CD8-positive, alpha-beta memory T cell (primary cell): ENCODE results near the gene SRSF11. TPM values are rescaled to one million over a fixed set of nuclear protein-coding genes. Genes with fewer than 3 reads are reported as not detected.
"Not testable (repeated sequence)": the region's sequence is repeated elsewhere in the genome, so short reads cannot be mapped to it uniquely, and the experiment has no call there.

Experiments used
- CTCF ChIA-PET: fragments of 350-600 bp; sonication (Branson Sonifier 250); formaldehyde crosslinking; loops from one replicate; lab custom pipeline; 2021; ENCODE audit warnings: antibody characterized with exemption; lab: Charles Lee
- POLR2A ChIA-PET: fragments of 350-600 bp; sonication (Branson Sonifier 250); formaldehyde crosslinking; loops from one replicate; lab custom pipeline; 2021; ENCODE audit warnings: antibody characterized with exemption; lab: Charles Lee
- DNase-seq, 5 donors: peaks; one replicate each; pipeline versions ENCODE4 v3.0.0 to v3.0.0-alpha.2; 2020 to 2022; ENCODE audit warnings: mixed read lengths in 1 of 5
- H3K27ac ChIP-seq: one replicate; pipeline ENCODE4 v1.7.0; 2013; ENCODE audit warnings: low read depth, mild to moderate bottlenecking, low read length, moderate library complexity
- H3K27me3 ChIP-seq: 2 replicates; pipeline ENCODE4 v1.7.0; 2013; ENCODE audit warnings: low read length, mild to moderate bottlenecking; ENCODE audit not compliant: insufficient read depth, poor library complexity, severe bottlenecking
- H3K36me3 ChIP-seq: 2 replicates; pipeline ENCODE4 v1.7.0; 2013; ENCODE audit warnings: mild to moderate bottlenecking, low read length, moderate library complexity; ENCODE audit not compliant: insufficient read depth
- H3K4me1 ChIP-seq: 2 replicates; pipeline ENCODE4 v1.7.0; 2013; ENCODE audit warnings: mild to moderate bottlenecking, low read length, moderate library complexity; ENCODE audit not compliant: insufficient read depth
- H3K4me3 ChIP-seq: 2 replicates; pipeline ENCODE4 v1.7.0; 2013; ENCODE audit warnings: mild to moderate bottlenecking, low read length
- H3K9me3 ChIP-seq: 2 replicates; pipeline ENCODE4 v1.7.0; 2013; ENCODE audit warnings: mild to moderate bottlenecking, low read length
- H3K27ac Mint-ChIP-seq, 8 donors: one replicate each; pipeline ENCODE4 v1.8.0; 2020 to 2021; ENCODE audit warnings: mixed read lengths in 8 of 8, mild to moderate bottlenecking in 6 of 8, inconsistent platforms in 3 of 8, moderate library complexity in 3 of 8
- H3K27me3 Mint-ChIP-seq, 2 donors: one replicate each; pipeline ENCODE4 v1.8.0; 2020 to 2021; ENCODE audit warnings: mixed read lengths in 2 of 2, mild to moderate bottlenecking in 1 of 2, moderate library complexity in 1 of 2
- H3K36me3 Mint-ChIP-seq, 3 donors: one replicate each; pipeline ENCODE4 v1.8.0; 2020 to 2021; ENCODE audit warnings: mixed read lengths in 3 of 3, inconsistent platforms in 1 of 3, mild to moderate bottlenecking in 1 of 3
- H3K4me1 Mint-ChIP-seq, 3 donors: one replicate each; pipeline ENCODE4 v1.8.0; 2020 to 2021; ENCODE audit warnings: mixed read lengths in 3 of 3, inconsistent platforms in 1 of 3, mild to moderate bottlenecking in 1 of 3
- H3K4me3 Mint-ChIP-seq, 7 donors: one replicate each; pipeline ENCODE4 v1.8.0; 2020 to 2021; ENCODE audit warnings: mixed read lengths in 7 of 7, mild to moderate bottlenecking in 6 of 7, moderate library complexity in 4 of 7, inconsistent platforms in 2 of 7
- H3K9me3 Mint-ChIP-seq, 5 donors: one replicate each; pipeline ENCODE4 v1.8.0; 2020 to 2022; ENCODE audit warnings: mixed read lengths in 5 of 5, mild to moderate bottlenecking in 3 of 5, moderate library complexity in 2 of 5, inconsistent platforms in 1 of 5
- polyA plus RNA-seq: library from polyadenylated mRNA; unstranded; fragments of 300-500 nt; fragmentation: Illumina TruSeq; gene quantifications from one replicate; pipeline ENCODE4 v1.2.3, GENCODE V29; 2021
- total RNA-seq, 2 experiments: library from RNA; stranded (reverse); gene quantifications; one replicate each; pipeline ENCODE4 v1.2.3, GENCODE V29; 2021

The SRSF11 gene
- total and polyA plus RNA-seq, 3 experiments from 2014 or later = 104 to 160 (median 160) TPM

- peak overlapping the region; percentile 96 for H3K27ac ChIP-seq
- H3K4me1 Mint-ChIP-seq = peaks cover 77 to 99% (median 84%) of the 10 kb centered on the region in 3 donors
- not testable (repeated sequence) for H3K27me3 Mint-ChIP-seq, H3K27me3 ChIP-seq, H3K9me3 ChIP-seq, DNase-seq, H3K9me3 Mint-ChIP-seq, H3K36me3 ChIP-seq
- peak overlapping the region; percentile 99 to 100 (median 100) for H3K27ac Mint-ChIP-seq
- H3K36me3 Mint-ChIP-seq = peaks cover 0 to 51% (median 5%) of the 10 kb centered on the region in 3 donors
- peak overlapping the region; percentile 94 to 99 (median 98) for H3K4me3 Mint-ChIP-seq
- H3K4me1 ChIP-seq = peaks cover 35% of the 10 kb centered on the region
- CTCF ChIA-PET = interaction anchor here (0.7 to 3.3 kb wide), 5 partner anchors 9 to 874 kb away, joined by 3 to 10 read pairs (median 4); partner anchors contain the start of genes ANKRD13C, SRSF11 and ZRANB2
- H3K4me3 ChIP-seq = peak overlapping the region; percentile 74
- POLR2A ChIA-PET = interaction anchor here (0.9 to 2.0 kb wide), 4 partner anchors 14 to 874 kb away, joined by 3 to 17 read pairs (median 8); partner anchors contain the start of genes ANKRD13C, SRSF11 and ZRANB2
These were observed 14.3 kb upstream of the SRSF11 start for GRCh38 chr1:70206833-70207232.

DNA sequence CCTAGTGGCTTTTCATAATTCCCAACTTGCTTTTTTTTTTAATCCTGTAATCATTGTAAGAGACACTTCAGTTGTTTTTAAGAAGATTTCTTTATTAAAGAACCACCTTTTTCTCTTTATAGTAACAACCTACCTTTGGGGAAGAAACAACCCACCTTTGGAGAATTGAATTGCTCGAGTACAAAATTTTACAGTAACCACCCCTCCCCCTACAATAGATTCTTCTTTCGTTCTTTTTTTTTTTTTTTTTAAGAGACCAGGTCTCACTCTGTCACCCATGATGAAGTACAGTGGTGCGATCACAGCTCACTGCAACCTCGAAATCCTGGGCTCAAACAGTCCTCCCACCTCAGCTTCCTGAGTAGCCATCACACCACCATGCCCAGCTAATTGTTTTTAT lies 13.7 kb upstream of the SRSF11 start:
- Histone ChIP-seq H3K4me1 (peaks cover 35% of the 10 kb centered on the region), H3K36me3 (peaks cover 7% of the 10 kb centered on the region), H3K27ac (peak overlapping the region; percentile 38), H3K27me3 (no peaks in the 10 kb centered on the region), H3K4me3 (no peak overlapping the region), H3K9me3 (no peaks in the 10 kb centered on the region)
- no peak for DNase-seq
- Mint-ChIP-seq H3K4me1 (peaks cover 73 to 94% (median 81%) of the 10 kb centered on the region in 3 donors), H3K27me3 (peaks cover 0 to 4% of the 10 kb centered on the region in 2 donors), H3K4me3 (peak overlapping the region; percentile 54 to 99 (median 74)), H3K27ac (peak overlapping the region; percentile 47 to 100 (median 78)), H3K9me3 (no peaks in the 10 kb centered on the region), H3K36me3 (peaks cover 0 to 53% (median 5%) of the 10 kb centered on the region in 3 donors)
- ChIA-PET CTCF (interaction anchor here (1.3 to 3.3 kb wide), 3 partner anchors 13 to 874 kb away, joined by 3 to 10 read pairs (median 4); partner anchors contain the start of genes ANKRD13C, SRSF11 and ZRANB2), POLR2A (no interaction called here)

GRCh38 chr1:70208292-70208691 lies 12.9 kb upstream of the SRSF11 start:
- H3K27ac Mint-ChIP-seq = peak overlapping the region in 4 of 8 donors; percentile 33 to 88 (median 84)

GRCh38 chr1:70210820-70211219 lies 10.4 kb upstream of the SRSF11 start:
- Mint-ChIP-seq H3K27ac (peak overlapping the region in 2 of 8 donors; percentile 17 to 88), H3K27me3 (no peaks in the 10 kb centered on the region), H3K4me1 (peaks cover 48 to 75% (median 58%) of the 10 kb centered on the region in 3 donors), H3K36me3 (peaks cover 0 to 59% (median 5%) of the 10 kb centered on the region in 3 donors), H3K9me3 (no peaks in the 10 kb centered on the region), H3K4me3 (no peak overlapping the region)
- POLR2A ChIA-PET = no interaction called here
- no peaks in the 10 kb centered on the region for H3K27me3 ChIP-seq
- peaks cover 26% of the 10 kb centered on the region for H3K4me1 ChIP-seq
- DNase-seq = no peak
- H3K27ac ChIP-seq = no peak overlapping the region
- no peaks in the 10 kb centered on the region for H3K9me3 ChIP-seq
- H3K4me3 ChIP-seq = no peak overlapping the region
- peaks cover 7% of the 10 kb centered on the region for H3K36me3 ChIP-seq
- CTCF ChIA-PET = interaction anchor here (0.6 kb wide), 1 partner anchor 10 kb away, joined by 3 read pairs; the partner anchor contains the start of gene SRSF11

More at GRCh38 chr1:70208292-70208691, 12.9 kb upstream of the SRSF11 start:
- ChIA-PET CTCF (interaction anchor here (1.0 to 3.3 kb wide), 3 partner anchors 12 to 872 kb away, joined by 3 to 10 read pairs (median 3); partner anchors contain the start of genes ANKRD13C, SRSF11 and ZRANB2), POLR2A (interaction anchor here (1.4 kb wide), 1 partner anchor 13 kb away, joined by 11 read pairs; the partner anchor contains the start of gene SRSF11)
- no peak overlapping the region for H3K4me3 ChIP-seq
- Mint-ChIP-seq H3K4me3 (peak overlapping the region in 2 of 7 donors; percentile 21 to 65), H3K9me3 (no peaks in the 10 kb centered on the region), H3K36me3 (peaks cover 0 to 58% (median 5%) of the 10 kb centered on the region in 3 donors), H3K27me3 (peaks cover 0 to 4% of the 10 kb centered on the region in 2 donors), H3K4me1 (peaks cover 71 to 90% (median 78%) of the 10 kb centered on the region in 3 donors)
- no peak overlapping the region for H3K27ac ChIP-seq
- H3K4me1 ChIP-seq = peaks cover 35% of the 10 kb centered on the region
- no peak for DNase-seq
- no peaks in the 10 kb centered on the region for H3K9me3 ChIP-seq
- H3K27me3 ChIP-seq = no peaks in the 10 kb centered on the region
- H3K36me3 ChIP-seq = peaks cover 7% of the 10 kb centered on the region

DNA sequence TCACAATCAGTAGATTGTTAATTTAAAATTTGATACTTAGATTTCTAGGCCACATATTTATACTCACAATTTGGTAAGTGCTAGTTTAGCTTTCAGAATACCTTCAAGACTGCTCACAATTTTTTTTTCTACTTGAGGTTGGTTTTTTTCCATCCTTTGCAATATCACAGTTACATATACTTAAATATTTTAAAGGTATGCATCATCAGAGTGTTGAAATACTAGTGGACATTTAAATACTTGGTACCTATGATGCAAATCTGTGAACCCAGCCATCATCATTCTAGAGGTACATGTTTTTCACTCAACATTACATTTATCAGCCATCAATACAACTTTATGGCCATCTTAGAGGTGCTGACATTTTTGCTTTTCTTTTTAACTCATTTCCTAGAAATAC lies 9.6 kb upstream of the SRSF11 start:
- H3K36me3 Mint-ChIP-seq = peaks cover 0 to 62% (median 5%) of the 10 kb centered on the region in 3 donors
- H3K4me1 Mint-ChIP-seq = peaks cover 42 to 68% (median 52%) of the 10 kb centered on the region in 3 donors
- H3K4me3 Mint-ChIP-seq = no peak overlapping the region
- no peak for DNase-seq
- no peaks in the 10 kb centered on the region for H3K27me3 Mint-ChIP-seq
- H3K9me3 ChIP-seq = no peaks in the 10 kb centered on the region
- no peaks in the 10 kb centered on the region for H3K9me3 Mint-ChIP-seq
- ChIA-PET CTCF (interaction anchor here (0.6 kb wide), 1 partner anchor 9 kb away, joined by 3 read pairs; the partner anchor contains the start of gene SRSF11), POLR2A (no interaction called here)
- peak overlapping the region in 6 of 8 donors; percentile 26 to 88 (median 38) for H3K27ac Mint-ChIP-seq
- no peak overlapping the region for H3K4me3 ChIP-seq
- peaks cover 7% of the 10 kb centered on the region for H3K36me3 ChIP-seq
- peaks cover 19% of the 10 kb centered on the region for H3K4me1 ChIP-seq
- H3K27ac ChIP-seq = no peak overlapping the region
- no peaks in the 10 kb centered on the region for H3K27me3 ChIP-seq

DNA sequence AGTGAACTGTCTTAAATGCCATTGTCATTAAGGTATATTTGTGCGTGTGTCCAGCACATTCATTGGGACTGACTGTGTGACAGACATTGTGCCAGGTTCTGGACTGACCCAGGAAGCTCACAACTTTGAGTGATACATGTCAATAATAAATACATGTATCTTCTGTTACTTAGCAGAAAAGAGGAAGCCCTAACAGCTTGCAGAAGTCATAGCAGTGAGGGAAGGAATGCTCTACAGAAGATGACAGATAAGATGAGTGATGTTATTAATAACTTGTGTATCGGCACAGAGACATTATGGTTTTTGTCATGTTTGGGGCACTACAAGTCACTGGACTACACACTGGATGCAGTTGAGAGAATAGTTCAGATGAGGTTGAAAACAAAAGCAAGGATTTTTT lies 1.2 kb upstream of the SRSF11 start:
- CTCF ChIA-PET = interaction anchor here (1.5 to 2.3 kb wide), 2 partner anchors 12 to 14 kb away, joined by 3 to 10 read pairs; no protein-coding TSS in a partner anchor
- Mint-ChIP-seq H3K27ac (peak overlapping the region; percentile 65 to 99 (median 82)), H3K4me3 (peak overlapping the region in 5 of 7 donors; percentile 9 to 98 (median 20)), H3K4me1 (peaks cover 40 to 58% (median 55%) of the 10 kb centered on the region in 3 donors), H3K36me3 (peaks cover 0 to 56% (median 11%) of the 10 kb centered on the region in 3 donors), H3K9me3 (no peaks in the 10 kb centered on the region), H3K27me3 (peaks cover 0 to 2% of the 10 kb centered on the region in 2 donors)
- POLR2A ChIA-PET = interaction anchor here (1.0 to 2.6 kb wide), 3 partner anchors 14 to 134 kb away, joined by 12 to 25 read pairs (median 17); partner anchors contain the start of genes ANKRD13C and LRRC40
- Histone ChIP-seq H3K36me3 (peaks cover 4% of the 10 kb centered on the region), H3K4me1 (peaks cover 38% of the 10 kb centered on the region), H3K27me3 (no peaks in the 10 kb centered on the region), H3K9me3 (no peaks in the 10 kb centered on the region), H3K27ac (peak overlapping the region; percentile 14), H3K4me3 (no peak overlapping the region)
- DNase-seq = no peak

- Mint-ChIP-seq H3K27me3 (peaks cover 0 to 2% of the 10 kb centered on the region in 2 donors), H3K4me3 (peak overlapping the region; percentile 92 to 98 (median 94)), H3K9me3 (no peaks in the 10 kb centered on the region), H3K36me3 (peaks cover 0 to 54% (median 11%) of the 10 kb centered on the region in 3 donors), H3K4me1 (peaks cover 45 to 60% (median 56%) of the 10 kb centered on the region in 3 donors), H3K27ac (peak overlapping the region; percentile 97 to 99 (median 98))
- POLR2A ChIA-PET = interaction anchor here (0.9 to 2.6 kb wide), 8 partner anchors 12 to 860 kb away, joined by 3 to 25 read pairs (median 12); partner anchors contain the start of genes ANKRD13C, CTH, LRRC40 and ZRANB2
- peak overlapping the region; percentile 98 for H3K27ac ChIP-seq
- H3K36me3 ChIP-seq = peaks cover 5% of the 10 kb centered on the region
- DNase-seq = no peak
- H3K9me3 ChIP-seq = no peaks in the 10 kb centered on the region
- no peaks in the 10 kb centered on the region for H3K27me3 ChIP-seq
- H3K4me3 ChIP-seq = peak overlapping the region; percentile 56
- peaks cover 38% of the 10 kb centered on the region for H3K4me1 ChIP-seq
- CTCF ChIA-PET = interaction anchor here (0.9 to 2.3 kb wide), 8 partner anchors 10 to 860 kb away, joined by 3 to 10 read pairs (median 4); partner anchors contain the start of genes CTH and ZRANB2
These were observed 503 bp upstream of the SRSF11 start for GRCh38 chr1:70220517-70221237.
